Effector memory CD8-positive, alpha-beta T cell (primary cell): Measurements from ENCODE around the gene CADPS.

Source experiments
- ATAC-seq: fragments of 150-1000 bp; cut with Tn5 transposase; replicated peaks from 2 replicates; pipeline ENCODE4 v1.10.0; 2021; ENCODE audit warnings: mild to moderate bottlenecking, moderate library complexity
- DNase-seq, 3 experiments: peaks; one replicate each; pipeline ENCODE4 v3.0.0; 2021
- H3K27ac Mint-ChIP-seq, 2 donors: one replicate each; pipeline ENCODE4 v1.8.0; 2022; ENCODE audit warnings: mild to moderate bottlenecking in 2 of 2, mixed read lengths in 2 of 2, moderate library complexity in 2 of 2
- H3K27me3 Mint-ChIP-seq, 2 donors: one replicate each; pipeline ENCODE4 v1.8.0; 2022; ENCODE audit warnings: mixed read lengths in 2 of 2
- H3K36me3 Mint-ChIP-seq: one replicate; pipeline ENCODE4 v1.8.0; 2022; ENCODE audit warnings: mild to moderate bottlenecking, moderate library complexity, mixed read lengths; ENCODE audit not compliant: insufficient read depth
- H3K4me1 Mint-ChIP-seq, 2 donors: one replicate each; pipeline ENCODE4 v1.8.0; 2022; ENCODE audit warnings: low read depth in 2 of 2, mixed read lengths in 2 of 2
- H3K4me3 Mint-ChIP-seq, 2 donors: one replicate each; pipeline ENCODE4 v1.8.0; 2022; ENCODE audit warnings: mild to moderate bottlenecking in 2 of 2, mixed read lengths in 2 of 2, moderate library complexity in 2 of 2
- H3K9me3 Mint-ChIP-seq, 2 donors: one replicate each; pipeline ENCODE4 v1.8.0; 2022; ENCODE audit warnings: mixed read lengths in 2 of 2

Gene CADPS

GRCh38 chr3:62672270-62672987 is 202.8 kb downstream of the CADPS start:
- no peak overlapping the region for H3K27ac Mint-ChIP-seq
- no peak overlapping the region for H3K4me3 Mint-ChIP-seq
- no peaks in the 10 kb centered on the region for H3K27me3 Mint-ChIP-seq
- DNase-seq (no peak), ATAC-seq (no peak)
- H3K4me1 Mint-ChIP-seq = no peaks in the 10 kb centered on the region
- no peaks in the 10 kb centered on the region for H3K36me3 Mint-ChIP-seq
- H3K9me3 Mint-ChIP-seq = peaks cover 10 to 11% of the 10 kb centered on the region in 2 donors

GRCh38 chr3:62670351-62670750 is 204.9 kb downstream of the CADPS start:
- no peak overlapping the region for H3K4me3 Mint-ChIP-seq
- DNase-seq (no peak), ATAC-seq (no peak)
- H3K9me3 Mint-ChIP-seq = peaks cover 10 to 11% of the 10 kb centered on the region in 2 donors
- no peaks in the 10 kb centered on the region for H3K27me3 Mint-ChIP-seq
- H3K4me1 Mint-ChIP-seq = no peaks in the 10 kb centered on the region
- no peaks in the 10 kb centered on the region for H3K36me3 Mint-ChIP-seq
- no peak overlapping the region for H3K27ac Mint-ChIP-seq

- no peak overlapping the region for H3K27ac Mint-ChIP-seq
- no peak overlapping the region for H3K4me3 Mint-ChIP-seq
- no peaks in the 10 kb centered on the region for H3K27me3 Mint-ChIP-seq
- peaks cover 11 to 12% of the 10 kb centered on the region in 2 donors for H3K9me3 Mint-ChIP-seq
- ATAC-seq = no peak
- H3K36me3 Mint-ChIP-seq = no peaks in the 10 kb centered on the region
- H3K4me1 Mint-ChIP-seq = no peaks in the 10 kb centered on the region
- no peak for DNase-seq
These were observed 206.1 kb downstream of the CADPS start for GRCh38 chr3:62669161-62669560.

GRCh38 chr3:62667714-62668113 is 207.5 kb downstream of the CADPS start:
- H3K36me3 Mint-ChIP-seq = no peaks in the 10 kb centered on the region
- H3K4me3 Mint-ChIP-seq = no peak overlapping the region
- DNase-seq (no peak), ATAC-seq (no peak)
- H3K27ac Mint-ChIP-seq = no peak overlapping the region
- H3K4me1 Mint-ChIP-seq = no peaks in the 10 kb centered on the region
- peaks cover 8 to 12% of the 10 kb centered on the region in 2 donors for H3K9me3 Mint-ChIP-seq
- H3K27me3 Mint-ChIP-seq = no peaks in the 10 kb centered on the region

- Mint-ChIP-seq H3K9me3 (peaks cover 8 to 16% of the 10 kb centered on the region in 2 donors), H3K27ac (no peak overlapping the region), H3K36me3 (no peaks in the 10 kb centered on the region), H3K4me1 (no peaks in the 10 kb centered on the region), H3K4me3 (no peak overlapping the region), H3K27me3 (no peaks in the 10 kb centered on the region)
- DNase-seq (no peak), ATAC-seq (no peak)
These were observed 209.4 kb downstream of the CADPS start for GRCh38 chr3:62665627-62666437.

- Mint-ChIP-seq H3K27me3 (no peaks in the 10 kb centered on the region), H3K4me3 (no peak overlapping the region), H3K4me1 (no peaks in the 10 kb centered on the region), H3K9me3 (peaks cover 8 to 9% of the 10 kb centered on the region in 2 donors), H3K36me3 (no peaks in the 10 kb centered on the region), H3K27ac (no peak overlapping the region)
- ATAC-seq (no peak), DNase-seq (no peak)
These were observed 212.5 kb downstream of the CADPS start for GRCh38 chr3:62662677-62663076.

- Mint-ChIP-seq H3K9me3 (peaks cover 8 to 10% of the 10 kb centered on the region in 2 donors), H3K4me3 (no peak overlapping the region), H3K27me3 (no peaks in the 10 kb centered on the region), H3K4me1 (no peaks in the 10 kb centered on the region), H3K36me3 (no peaks in the 10 kb centered on the region), H3K27ac (no peak overlapping the region)
- no peak for DNase-seq
- ATAC-seq = no peak
These were observed 215.6 kb downstream of the CADPS start for GRCh38 chr3:62659660-62660059.

GRCh38 chr3:62655691-62656063 is 219.5 kb downstream of the CADPS start:
- no peak for DNase-seq
- no peaks in the 10 kb centered on the region for H3K36me3 Mint-ChIP-seq
- H3K4me1 Mint-ChIP-seq = no peaks in the 10 kb centered on the region
- no peak overlapping the region for H3K27ac Mint-ChIP-seq
- peaks cover 0 to 4% of the 10 kb centered on the region in 2 donors for H3K9me3 Mint-ChIP-seq
- ATAC-seq = no peak
- H3K27me3 Mint-ChIP-seq = no peaks in the 10 kb centered on the region
- H3K4me3 Mint-ChIP-seq = no peak overlapping the region

GRCh38 chr3:62655056-62655690 is 220.0 kb downstream of the CADPS start:
- Mint-ChIP-seq H3K4me3 (no peak overlapping the region), H3K27me3 (no peaks in the 10 kb centered on the region), H3K4me1 (no peaks in the 10 kb centered on the region)

GRCh38 chr3:62653796-62654195 is 221.4 kb downstream of the CADPS start:
- Mint-ChIP-seq H3K4me3 (no peak overlapping the region), H3K27ac (no peak overlapping the region)
- no peak for ATAC-seq

More at GRCh38 chr3:62655056-62655690, 220.0 kb downstream of the CADPS start:
- H3K27ac Mint-ChIP-seq = no peak overlapping the region
- DNase-seq = no peak
- no peak for ATAC-seq
- no peaks in the 10 kb centered on the region for H3K36me3 Mint-ChIP-seq
- peaks cover 0 to 4% of the 10 kb centered on the region in 2 donors for H3K9me3 Mint-ChIP-seq

GRCh38 chr3:62647711-62648110 is 227.5 kb downstream of the CADPS start:
- ATAC-seq (no peak), DNase-seq (no peak)
- H3K27ac Mint-ChIP-seq = no peak overlapping the region
- H3K9me3 Mint-ChIP-seq = peaks cover 0 to 1% of the 10 kb centered on the region in 2 donors
- H3K36me3 Mint-ChIP-seq = no peaks in the 10 kb centered on the region
- H3K4me3 Mint-ChIP-seq = no peak overlapping the region
- H3K27me3 Mint-ChIP-seq = no peaks in the 10 kb centered on the region
- H3K4me1 Mint-ChIP-seq = no peaks in the 10 kb centered on the region

More at GRCh38 chr3:62653796-62654195, 221.4 kb downstream of the CADPS start:
- Mint-ChIP-seq H3K4me1 (no peaks in the 10 kb centered on the region), H3K36me3 (no peaks in the 10 kb centered on the region), H3K9me3 (peaks cover 0 to 4% of the 10 kb centered on the region in 2 donors), H3K27me3 (no peaks in the 10 kb centered on the region)
- no peak for DNase-seq

- no peaks in the 10 kb centered on the region for H3K27me3 Mint-ChIP-seq
- H3K9me3 Mint-ChIP-seq = peaks cover 1 to 6% of the 10 kb centered on the region in 2 donors
- H3K4me3 Mint-ChIP-seq = no peak overlapping the region
- H3K36me3 Mint-ChIP-seq = no peaks in the 10 kb centered on the region
- H3K27ac Mint-ChIP-seq = no peak overlapping the region
- H3K4me1 Mint-ChIP-seq = no peaks in the 10 kb centered on the region
- no peak for ATAC-seq
- no peak for DNase-seq
These were observed 230.7 kb downstream of the CADPS start for GRCh38 chr3:62644493-62644892.

- Mint-ChIP-seq H3K4me3 (no peak overlapping the region), H3K27ac (no peak overlapping the region), H3K4me1 (no peaks in the 10 kb centered on the region), H3K27me3 (no peaks in the 10 kb centered on the region), H3K9me3 (peaks cover 3 to 6% of the 10 kb centered on the region in 2 donors), H3K36me3 (no peaks in the 10 kb centered on the region)
- no peak for ATAC-seq
- DNase-seq = no peak
These were observed 236.9 kb downstream of the CADPS start for GRCh38 chr3:62638316-62638715.
